Measurements from ENCODE around the gene F8. TPM values are rescaled to one million over a fixed set of nuclear protein-coding genes. Genes with fewer than 3 reads are reported as not detected.

F8 gene
- total and polyA plus RNA-seq, 8 donors: 2.5 to 22.0 (median 8.5) TPM

DNA sequence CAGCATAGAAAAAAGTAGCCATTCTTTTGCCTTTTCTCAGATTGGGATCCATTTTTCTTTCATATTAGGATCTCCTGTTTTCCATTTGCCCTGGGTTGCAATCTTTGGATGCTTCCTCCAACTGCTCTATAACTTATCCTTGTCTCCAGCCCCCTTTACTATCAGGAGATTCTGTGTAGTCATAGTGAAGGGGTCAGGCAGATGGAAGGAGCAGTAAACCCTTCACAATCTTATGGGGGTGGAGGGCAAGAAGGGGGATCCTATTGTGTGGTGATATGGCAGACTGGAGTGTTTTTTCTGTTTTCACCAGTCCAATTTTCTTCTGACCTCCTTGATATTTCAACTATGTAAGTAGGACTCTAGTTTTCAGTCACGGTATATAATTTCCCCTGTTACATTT lies 186.4 kb downstream of the F8 start:
- TF ChIP-seq, protein P1, sequence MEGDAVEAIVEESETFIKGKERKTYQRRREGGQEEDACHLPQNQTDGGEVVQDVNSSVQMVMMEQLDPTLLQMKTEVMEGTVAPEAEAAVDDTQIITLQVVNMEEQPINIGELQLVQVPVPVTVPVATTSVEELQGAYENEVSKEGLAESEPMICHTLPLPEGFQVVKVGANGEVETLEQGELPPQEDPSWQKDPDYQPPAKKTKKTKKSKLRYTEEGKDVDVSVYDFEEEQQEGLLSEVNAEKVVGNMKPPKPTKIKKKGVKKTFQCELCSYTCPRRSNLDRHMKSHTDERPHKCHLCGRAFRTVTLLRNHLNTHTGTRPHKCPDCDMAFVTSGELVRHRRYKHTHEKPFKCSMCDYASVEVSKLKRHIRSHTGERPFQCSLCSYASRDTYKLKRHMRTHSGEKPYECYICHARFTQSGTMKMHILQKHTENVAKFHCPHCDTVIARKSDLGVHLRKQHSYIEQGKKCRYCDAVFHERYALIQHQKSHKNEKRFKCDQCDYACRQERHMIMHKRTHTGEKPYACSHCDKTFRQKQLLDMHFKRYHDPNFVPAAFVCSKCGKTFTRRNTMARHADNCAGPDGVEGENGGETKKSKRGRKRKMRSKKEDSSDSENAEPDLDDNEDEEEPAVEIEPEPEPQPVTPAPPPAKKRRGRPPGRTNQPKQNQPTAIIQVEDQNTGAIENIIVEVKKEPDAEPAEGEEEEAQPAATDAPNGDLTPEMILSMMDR (IDR thresholded peaks at IDR 0.05): no peak
- WGBS, 2 donors: 69 to 88% methylated on average over 1 of the region's 1 CpG
- intact Hi-C loops (cut with DNase I): no loop called here

DNA sequence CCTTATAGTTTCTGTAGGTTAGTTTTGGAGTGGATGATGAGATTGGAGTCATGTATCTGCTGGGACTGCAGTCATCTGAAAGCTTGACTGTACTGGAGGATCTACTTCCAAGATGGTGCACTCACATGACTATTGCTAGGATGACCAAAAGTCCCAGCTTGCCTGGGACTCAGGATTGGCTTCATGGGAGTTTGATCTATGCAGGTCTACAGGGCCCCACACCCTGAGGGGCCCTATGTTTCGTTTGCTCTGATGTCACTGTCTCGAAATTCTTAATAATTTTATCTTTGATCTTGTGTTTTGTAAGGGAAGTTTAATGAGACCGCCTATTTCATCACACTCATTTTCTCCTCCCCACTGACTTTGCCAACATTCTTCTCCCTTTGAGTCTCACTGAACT lies 188.0 kb downstream of the F8 start, which contains the start of gene SMIM9:
Gene SMIM9 (minus strand): TSS at position 101 of the 400 bp plus-strand sequence. CDS start 3,806 bp downstream, outside the sequence.
- Histone ChIP-seq H3K36me3 (no peaks in the 10 kb centered on the region), H3K27ac (no peak within 1 kb of the TSS), H3K4me1 (no peaks in the 10 kb centered on the region), H3K27me3 (no peaks in the 10 kb centered on the region), H3K9me3 (no peaks in the 10 kb centered on the region), H3K4me3 (no peak within 1 kb of the TSS)
- FAIRE-seq (no peak), DNase-seq (no peak), ATAC-seq (no peak)
- TF ChIP-seq, protein P1 (IDR thresholded peaks at IDR 0.05): no peak
- WGBS, 2 donors: 80 to 95% methylated on average over 3 of the region's 3 CpGs
- intact Hi-C loops (cut with DNase I): no loop called here

More for the DNA sequence above, 186.4 kb downstream of the F8 start:
- Histone ChIP-seq H3K36me3 (no peaks in the 10 kb centered on the region), H3K27me3 (no peaks in the 10 kb centered on the region), H3K4me1 (no peaks in the 10 kb centered on the region), H3K27ac (no peak overlapping the region), H3K9me3 (no peaks in the 10 kb centered on the region), H3K4me3 (no peak overlapping the region)
- no peak for FAIRE-seq
- no peak for DNase-seq
- ATAC-seq: no peak

DNA sequence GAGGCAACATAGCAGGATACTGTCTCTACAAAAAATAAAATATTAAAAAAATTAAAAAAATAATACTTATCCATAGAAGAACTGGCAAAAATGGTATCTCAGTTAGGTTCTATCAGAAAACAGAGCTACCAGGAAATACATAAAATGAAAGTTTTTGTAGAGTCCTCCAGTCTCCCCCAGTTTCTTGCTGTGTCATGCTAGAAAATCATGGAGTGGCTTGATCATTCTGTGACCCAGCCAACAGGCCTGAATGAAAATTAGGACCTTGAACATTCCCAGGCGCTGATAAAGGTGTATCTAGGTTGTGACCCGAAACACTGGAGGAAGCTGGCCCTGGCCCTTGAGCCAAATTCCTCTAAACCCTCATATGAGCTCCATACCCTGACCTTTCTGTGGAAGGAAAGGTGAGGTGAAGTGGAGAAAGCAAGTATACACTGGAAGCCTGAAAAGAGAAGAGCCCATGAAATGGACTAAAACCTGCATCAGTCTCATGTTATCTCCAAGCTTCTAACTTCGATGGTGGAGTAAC lies 188.7 kb downstream of the F8 start:
- Histone ChIP-seq H3K27ac (no peak overlapping the region), H3K36me3 (no peaks in the 10 kb centered on the region), H3K9me3 (no peaks in the 10 kb centered on the region), H3K4me1 (no peaks in the 10 kb centered on the region), H3K27me3 (no peaks in the 10 kb centered on the region), H3K4me3 (no peak overlapping the region)
- TF ChIP-seq, protein P1 (IDR thresholded peaks at IDR 0.05): no peak
- DNase-seq: no peak
- 57 to 61% methylated on average over 3 of the region's 3 CpGs for WGBS, 2 donors
- no peak for FAIRE-seq
- ATAC-seq: no peak
- intact Hi-C loops (cut with DNase I): no loop called here

DNA sequence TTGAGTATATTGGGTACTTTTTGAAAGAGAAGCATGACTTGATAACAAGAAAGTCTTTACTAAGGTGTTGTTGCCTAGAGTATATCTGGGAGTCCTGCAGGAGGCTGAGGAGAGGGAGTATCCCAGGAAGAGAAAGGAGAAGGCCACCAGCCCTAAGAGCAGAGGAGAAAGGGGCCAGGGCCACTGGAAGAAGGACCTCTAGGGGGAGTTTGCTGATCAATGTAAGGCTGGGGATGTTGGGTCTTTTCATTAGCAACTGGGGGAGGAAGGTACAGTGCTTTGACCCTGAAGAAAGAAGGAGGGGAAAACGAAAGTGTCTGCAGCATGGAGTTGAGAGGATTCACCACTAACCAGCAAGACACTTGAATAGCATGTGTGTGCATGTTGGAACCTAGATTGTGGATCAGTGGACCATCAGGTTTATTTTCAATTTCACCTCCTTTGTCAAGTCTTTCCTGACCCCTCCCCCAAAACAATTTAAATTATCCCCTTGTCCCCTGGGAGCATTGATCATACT lies 192.5 kb downstream of the F8 start:
- no peaks in the 10 kb centered on the region for H3K4me1 ChIP-seq
- ATAC-seq (no peak), FAIRE-seq (no peak), DNase-seq (no peak)
- intact Hi-C loops (cut with DNase I): no loop called here
- WGBS, 2 donors: 20 to 35% methylated on average over 1 of the region's 1 CpG
- no peaks in the 10 kb centered on the region for H3K36me3 ChIP-seq
- no peak overlapping the region for H3K27ac ChIP-seq
- no peak overlapping the region for H3K4me3 ChIP-seq
- no peaks in the 10 kb centered on the region for H3K9me3 ChIP-seq
- TF ChIP-seq, protein P1 (IDR thresholded peaks at IDR 0.05): no peak
- no peaks in the 10 kb centered on the region for H3K27me3 ChIP-seq

DNA sequence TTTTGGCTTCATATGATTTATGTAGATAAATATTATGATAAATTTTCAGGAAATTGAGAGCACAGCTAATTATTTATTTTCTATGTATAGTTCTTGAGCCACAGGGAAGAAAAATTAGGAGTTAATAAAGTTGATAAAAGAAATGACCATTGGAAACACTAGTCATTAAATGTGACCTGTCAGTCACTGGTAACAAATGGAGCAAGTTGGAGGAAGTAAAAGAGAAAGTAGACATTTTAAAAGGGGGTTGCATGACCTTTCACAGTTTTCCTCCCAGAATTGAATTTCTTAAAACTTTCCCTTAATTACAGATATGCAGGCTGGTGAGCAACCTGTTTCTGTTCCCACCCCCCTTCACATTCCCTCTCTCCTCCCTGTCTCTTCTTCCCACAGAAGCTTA lies 193.4 kb downstream of the F8 start:
- Histone ChIP-seq H3K27me3 (no peaks in the 10 kb centered on the region), H3K4me3 (no peak overlapping the region), H3K27ac (no peak overlapping the region), H3K4me1 (no peaks in the 10 kb centered on the region), H3K36me3 (no peaks in the 10 kb centered on the region), H3K9me3 (no peaks in the 10 kb centered on the region)
- DNase-seq: no peak
- FAIRE-seq: peak; percentile 75
- intact Hi-C loops (cut with DNase I): no loop called here
- ATAC-seq: no peak
- TF ChIP-seq, protein P1 (IDR thresholded peaks at IDR 0.05): no peak

Measured in pancreas (tissue), 10 donors.